H1 (cell line): ENCODE data around the gene SLC17A3. TPM values are rescaled to one million over a fixed set of nuclear protein-coding genes. Genes with fewer than 3 reads are reported as not detected.

Experiments
- CTCF ChIA-PET: fragments of 300-600 bp; sonication (Branson Sonifier 250); formaldehyde crosslinking; loops from one replicate; lab custom pipeline; 2021; ENCODE audit not compliant: partially characterized antibody; lab: Charles Lee
- POLR2A ChIA-PET: fragments of 300-600 bp; sonication (Branson Sonifier 250); formaldehyde crosslinking; loops from one replicate; lab custom pipeline; 2021; ENCODE audit warnings: inconsistent platforms; ENCODE audit not compliant: partially characterized antibody; lab: Charles Lee
- DNase-seq, 2 experiments: peaks; one replicate each; pipeline versions ENCODE4 v3.0.0 to v3.0.0-alpha.2; 2010 to 2022; ENCODE audit warnings: low spot score in 2 of 2, low read depth in 1 of 2, mixed read lengths in 1 of 2
- FAIRE-seq: peaks from 2 replicates; lab custom pipeline; 2011; peaks lifted over from hg19 to GRCh38; lab: Jason Lieb, UNC
- H2AFZ ChIP-seq: 2 replicates; pipeline ENCODE4 v1.8.1; 2012; ENCODE audit warnings: low read length, inconsistent platforms
- H2AK5ac ChIP-seq: 2 replicates; pipeline ENCODE4 v1.6.1; 2013; ENCODE audit warnings: low read depth, low read length
- H2BK120ac ChIP-seq: replicated peaks from 2 replicates; pipeline ENCODE3; 2013; ENCODE audit warnings: low read depth, low read length, inconsistent platforms
- H2BK12ac ChIP-seq: 2 replicates; pipeline ENCODE4 v1.6.1; 2013; ENCODE audit warnings: low read depth, low read length
- H2BK15ac ChIP-seq: 2 replicates; pipeline ENCODE4 v1.6.1; 2013; ENCODE audit warnings: low read length
- H2BK20ac ChIP-seq: 2 replicates; pipeline ENCODE4 v1.6.1; 2013; ENCODE audit warnings: low read length
- H2BK5ac ChIP-seq: 2 replicates; pipeline ENCODE4 v1.6.1; 2013; ENCODE audit warnings: low read depth, low read length
- H3K14ac ChIP-seq: 2 replicates; pipeline ENCODE4 v1.6.1; 2013; ENCODE audit warnings: inconsistent platforms; ENCODE audit not compliant: insufficient read length
- H3K18ac ChIP-seq: 2 replicates; pipeline ENCODE4 v1.6.1; 2013; ENCODE audit warnings: low read length; ENCODE audit errors: extremely low read depth
- H3K23ac ChIP-seq: 2 replicates; pipeline ENCODE4 v1.6.1; 2013; ENCODE audit warnings: inconsistent platforms; ENCODE audit not compliant: insufficient read length
- H3K23me2 ChIP-seq: 2 replicates; pipeline ENCODE4 v1.6.1; 2013; ENCODE audit warnings: low read depth, low read length
- H3K27ac ChIP-seq: 2 replicates; pipeline ENCODE4 v1.6.1; 2011; ENCODE audit warnings: low read depth, low read length, inconsistent platforms
- H3K27me3 ChIP-seq, 4 experiments: replicated peaks in 1 of 4; 1 replicate in 1 of 4; 2 replicates in 3 of 4; pipeline versions ENCODE4 v1.6.1 to v1.8.1; 2011 to 2013; ENCODE audit warnings: low read length in 3 of 4, mild to moderate bottlenecking in 3 of 4, inconsistent platforms in 2 of 4, mixed read lengths in 2 of 4, moderate library complexity in 1 of 4; ENCODE audit not compliant: control insufficient read depth in 3 of 4, insufficient read depth in 3 of 4; ENCODE audit errors: extremely low read depth in 1 of 4
- H3K36me3 ChIP-seq, 4 experiments: 2 replicates each; pipeline versions ENCODE4 v1.6.1 to v1.8.1; 2011 to 2013; ENCODE audit warnings: mild to moderate bottlenecking in 4 of 4, low read length in 3 of 4, moderate library complexity in 2 of 4, control low read depth in 1 of 4, inconsistent platforms in 1 of 4; ENCODE audit not compliant: insufficient read depth in 4 of 4, control insufficient read depth in 2 of 4
- H3K4ac ChIP-seq: replicated peaks from 2 replicates; pipeline ENCODE3; 2013; ENCODE audit warnings: low read length, low read depth, mixed read lengths, inconsistent platforms; ENCODE audit not compliant: insufficient read length
- H3K4me1 ChIP-seq, 4 experiments: replicated peaks in 1 of 4; 1 replicate in 1 of 4; 2 replicates in 3 of 4; pipeline versions ENCODE4 v1.6.1 to v1.8.1; 2011 to 2013; ENCODE audit warnings: low read length in 3 of 4, inconsistent platforms in 2 of 4, mixed read lengths in 1 of 4; ENCODE audit not compliant: insufficient read depth in 4 of 4, control insufficient read depth in 3 of 4
- H3K4me2 ChIP-seq, 2 experiments: 2 replicates each; pipeline versions ENCODE4 v1.6.1 to v1.8.1; 2011 to 2013; ENCODE audit warnings: low read depth in 2 of 2, low read length in 2 of 2, control low read depth in 1 of 2, inconsistent platforms in 1 of 2, mild to moderate bottlenecking in 1 of 2; ENCODE audit not compliant: insufficient read depth in 1 of 2
- H3K4me3 ChIP-seq, 4 experiments: fragments of 200-600, 300-600 bp in 1 of 4; sonication (generic), shearing (Covaris generic), sonication (Bioruptor Twin) in 1 of 4; 2 replicates each; pipeline versions ENCODE4 v1.5.1 to v1.8.1; 2011 to 2016; ENCODE audit warnings: low read length in 4 of 4, low read depth in 3 of 4, control low read depth in 2 of 4, inconsistent platforms in 2 of 4, mild to moderate bottlenecking in 2 of 4, mixed read lengths in 1 of 4, moderate library complexity in 1 of 4; ENCODE audit not compliant: insufficient read depth in 2 of 4; ENCODE audit errors: extremely low read depth in 1 of 4
- H3K56ac ChIP-seq: replicated peaks from 2 replicates; pipeline ENCODE3; 2013; ENCODE audit warnings: low read depth, mild to moderate bottlenecking, mixed read lengths, low read length, inconsistent platforms; ENCODE audit not compliant: insufficient read length
- H3K79me1 ChIP-seq: 2 replicates; pipeline ENCODE4 v1.6.1; 2013; ENCODE audit warnings: low read depth, low read length, control low read depth
- H3K79me2 ChIP-seq, 2 experiments: 2 replicates each; pipeline versions ENCODE4 v1.6.1 to v1.8.1; 2012 to 2013; ENCODE audit warnings: low read length in 2 of 2, mild to moderate bottlenecking in 2 of 2, inconsistent platforms in 1 of 2; ENCODE audit not compliant: insufficient read depth in 2 of 2, control insufficient read depth in 1 of 2
- H3K9ac ChIP-seq, 4 experiments: replicated peaks in 1 of 4; 1 replicate in 1 of 4; 2 replicates in 3 of 4; pipeline versions ENCODE4 v1.6.1 to v1.8.1; 2011 to 2013; ENCODE audit warnings: low read depth in 3 of 4, low read length in 3 of 4, control low read depth in 2 of 4, mild to moderate bottlenecking in 2 of 4, moderate library complexity in 2 of 4, inconsistent platforms in 1 of 4; ENCODE audit errors: extremely low read depth in 1 of 4
- H3K9me3 ChIP-seq, 2 experiments: 2 replicates each; pipeline versions ENCODE4 v1.6.1 to v1.8.1; 2012 to 2013; ENCODE audit warnings: mild to moderate bottlenecking in 2 of 2, moderate library complexity in 2 of 2, control low read depth in 1 of 2, inconsistent platforms in 1 of 2, low read depth in 1 of 2, low read length in 1 of 2, mixed read lengths in 1 of 2; ENCODE audit not compliant: insufficient read depth in 2 of 2
- H4K20me1 ChIP-seq, 2 experiments: replicated peaks in 1 of 2; 2 replicates each; pipeline versions ENCODE3 to v1.8.1; 2011 to 2013; ENCODE audit warnings: inconsistent platforms in 2 of 2, low read length in 2 of 2, mild to moderate bottlenecking in 1 of 2; ENCODE audit not compliant: insufficient read depth in 2 of 2, control insufficient read depth in 1 of 2
- H4K5ac ChIP-seq: 2 replicates; pipeline ENCODE4 v1.6.1; 2013; ENCODE audit warnings: low read length, low read depth, mixed read lengths, inconsistent platforms; ENCODE audit not compliant: insufficient read length
- H4K8ac ChIP-seq: 2 replicates; pipeline ENCODE4 v1.8.0; 2013; ENCODE audit warnings: mild to moderate bottlenecking, moderate library complexity, low read length, inconsistent platforms; ENCODE audit not compliant: insufficient read depth; ENCODE audit errors: extremely low read depth
- H4K91ac ChIP-seq: replicated peaks from 2 replicates; pipeline ENCODE3; 2013; ENCODE audit warnings: low read length, mixed read lengths, inconsistent platforms; ENCODE audit not compliant: insufficient read length
- ASH2L ChIP-seq: fragments of 200-600, 300-600 bp; sonication (generic); IDR thresholded peaks from one replicate; pipeline ENCODE4 v1.7.1; 2017; ENCODE audit warnings: low read length
- CEBPB ChIP-seq: IDR thresholded peaks from 2 replicates; pipeline ENCODE4 v1.6.1; 2012; ENCODE audit warnings: low read depth, low read length
- CHD1 ChIP-seq: IDR thresholded peaks from 2 replicates; pipeline ENCODE4 v1.6.1; 2012; ENCODE audit warnings: low read depth, low read length, improper control_type of control experiment
- EZH2 ChIP-seq: fragments of 200-600 bp; sonication (generic); IDR thresholded peaks from 2 replicates; pipeline ENCODE4 v1.7.1; 2012; ENCODE audit warnings: low read depth, mild to moderate bottlenecking, moderate library complexity, low read length, inconsistent platforms; ENCODE audit not compliant: severe bottlenecking
- GTF2F1 ChIP-seq: IDR thresholded peaks from 2 replicates; pipeline ENCODE4 v1.6.1; 2012; ENCODE audit warnings: low read depth, low read length, improper control_type of control experiment, borderline replicate concordance
- JUN ChIP-seq: IDR thresholded peaks from 2 replicates; pipeline ENCODE4 v1.6.1; 2011; ENCODE audit warnings: low read depth, mild to moderate bottlenecking, improper control_type of control experiment, low read length
- POLR2AphosphoS5 ChIP-seq: IDR thresholded peaks from 2 replicates; pipeline ENCODE4 v1.6.1; 2011; ENCODE audit warnings: low read depth, low read length
- SIX5 ChIP-seq: IDR thresholded peaks from 2 replicates; pipeline ENCODE4 v1.6.1; 2011; ENCODE audit warnings: mild to moderate bottlenecking, low read depth, low read length
- SP1 ChIP-seq: IDR thresholded peaks from 2 replicates; pipeline ENCODE4 v1.6.1; 2011; ENCODE audit warnings: low read depth, low read length
- SUZ12 ChIP-seq: fragments of 200-600 bp; sonication (generic); IDR thresholded peaks from 2 replicates; pipeline ENCODE4 v1.6.1; 2012; ENCODE audit warnings: mild to moderate bottlenecking, inconsistent platforms, low read length, moderate library complexity, mixed read lengths
- TAF7 ChIP-seq: optimal IDR thresholded peaks from 2 replicates; pipeline ENCODE3; 2011; ENCODE audit warnings: low read depth, mild to moderate bottlenecking, inconsistent platforms, low read length, moderate library complexity, borderline replicate concordance
- TBP ChIP-seq: IDR thresholded peaks from 2 replicates; pipeline ENCODE4 v1.6.1; 2011; ENCODE audit warnings: low read depth, low read length, improper control_type of control experiment
- TCF12 ChIP-seq: IDR thresholded peaks from 2 replicates; pipeline ENCODE4 v1.6.1; 2011; ENCODE audit warnings: low read depth, mild to moderate bottlenecking, low read length
- ZNF274 ChIP-seq: IDR thresholded peaks from 2 replicates; pipeline ENCODE4 v1.7.0; 2012; ENCODE audit warnings: low read length, borderline replicate concordance; ENCODE audit errors: extremely low read depth
- WGBS, 2 experiments: shearing (Covaris generic) in 1 of 2; methylation state at CpG; one replicate each; pipeline versions ENCODE4 v1.1.6 to v1.1.7; 2013 to 2015; ENCODE audit warnings: low lambda C conversion rate in 2 of 2, mixed read lengths in 2 of 2, inconsistent platforms in 1 of 2, low coverage in 1 of 2, missing lambda C conversion rate in 1 of 2; ENCODE audit not compliant: insufficient replicate concordance in 2 of 2, insufficient coverage in 1 of 2, insufficient read length in 1 of 2; ENCODE audit errors: extremely low coverage in 1 of 2, missing lambda C conversion rate in 1 of 2; 5-methylcytosine and 5-hydroxymethylcytosine counted together
- polyA plus RNA-seq, 7 experiments: library from polyadenylated mRNA; depleted of rRNA in 3 of 7; stranded (reverse) in 5 of 7; unstranded in 2 of 7; fragments of >200 nt in 5 of 7; fragments of 200-250 nt in 2 of 7; gene quantifications; 1 replicate in 5 of 7; 2 replicates in 1 of 7; 4 replicates in 1 of 7; pipeline versions ENCODE4 v1.2.1 to v1.2.3, GENCODE V29; 2011 to 2013; ENCODE audit warnings: missing spikeins in 2 of 7, mixed read lengths in 2 of 7
- total RNA-seq: library from RNA; stranded (reverse); fragmentation: NEBNext Ultra II Directional; extraction: Animal tissue kit (Norgen Biotek cat#: 25700); gene quantifications from 2 replicates; pipeline ENCODE4 v1.2.1, GENCODE V29; 2021
- TF ChIP-seq, protein P1 (sequence below): IDR thresholded peaks from 2 replicates; pipeline ENCODE4 v1.6.1; 2012; ENCODE audit warnings: low read length, inconsistent platforms

Gene SLC17A3
- total and polyA plus RNA-seq, 2 of the 8 experiments (the other 6 are each of a cell fraction or from before 2014, with no cell fraction given), result not detected

DNA sequence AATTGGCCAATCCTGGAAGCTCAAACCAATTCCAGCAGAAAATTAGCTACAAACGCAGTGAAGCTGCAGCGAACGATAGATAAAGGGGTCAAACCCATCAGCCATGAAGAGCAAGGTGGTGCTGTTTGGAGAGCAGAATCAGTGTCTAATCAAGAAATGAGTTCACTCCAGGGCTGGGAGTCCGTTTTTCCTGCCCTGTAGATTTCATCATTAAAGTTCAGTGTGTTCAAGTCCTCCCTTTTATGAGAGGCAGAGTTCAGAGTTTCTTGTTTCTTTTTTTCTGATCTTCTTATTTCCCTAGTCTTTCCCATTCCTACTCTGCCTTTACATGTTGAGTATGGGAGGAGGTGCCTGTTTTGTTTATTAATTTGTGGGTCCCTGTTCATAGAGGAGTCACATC is 72.6 kb downstream of the SLC17A3 start:
- Histone ChIP-seq H3K36me3 (no peaks in the 10 kb centered on the region), H3K56ac (no peak overlapping the region), H2BK15ac (no peak overlapping the region), H3K4ac (no peak overlapping the region), H2BK5ac (no peak overlapping the region), H3K9me3 (no peaks in the 10 kb centered on the region), H2BK12ac (no peak overlapping the region), H2BK20ac (no peak overlapping the region), H4K91ac (no peak overlapping the region), H4K20me1 (no peaks in the 10 kb centered on the region), H4K8ac (no peak overlapping the region), H3K79me2 (no peaks in the 10 kb centered on the region), H2BK120ac (no peak overlapping the region), H2AFZ (no peak overlapping the region), H3K18ac (no peak overlapping the region), H3K14ac (no peak overlapping the region), H3K27ac (no peak overlapping the region), H3K4me1 (no peaks in the 10 kb centered on the region), H3K27me3 (no peaks in the 10 kb centered on the region), H3K4me2 (no peak overlapping the region), H2AK5ac (no peak overlapping the region), H3K23ac (no peak overlapping the region), H3K23me2 (no peaks in the 10 kb centered on the region), H3K9ac (no peak overlapping the region), H4K5ac (no peak overlapping the region), H3K4me3 (no peak overlapping the region), H3K79me1 (no peaks in the 10 kb centered on the region)
- ChIA-PET CTCF (interaction anchor here (0.9 kb wide), 1 partner anchor 11 kb away, joined by 3 read pairs; no protein-coding TSS in a partner anchor), POLR2A (no interaction called here)
- no peak for DNase-seq
- FAIRE-seq, result no peak
- 92% methylated on average over 4 of the region's 4 CpGs; no CpG with 5 or more reads in 1 of the 2 experiments for WGBS, 2 experiments
- no peak for TF ChIP-seq CHD1
- TF ChIP-seq TBP, result no peak
- no peak for TF ChIP-seq ASH2L
- no peak for TF ChIP-seq EZH2
- TF ChIP-seq SUZ12, result no peak
- TF ChIP-seq GTF2F1, result no peak
- TF ChIP-seq, protein P1, sequence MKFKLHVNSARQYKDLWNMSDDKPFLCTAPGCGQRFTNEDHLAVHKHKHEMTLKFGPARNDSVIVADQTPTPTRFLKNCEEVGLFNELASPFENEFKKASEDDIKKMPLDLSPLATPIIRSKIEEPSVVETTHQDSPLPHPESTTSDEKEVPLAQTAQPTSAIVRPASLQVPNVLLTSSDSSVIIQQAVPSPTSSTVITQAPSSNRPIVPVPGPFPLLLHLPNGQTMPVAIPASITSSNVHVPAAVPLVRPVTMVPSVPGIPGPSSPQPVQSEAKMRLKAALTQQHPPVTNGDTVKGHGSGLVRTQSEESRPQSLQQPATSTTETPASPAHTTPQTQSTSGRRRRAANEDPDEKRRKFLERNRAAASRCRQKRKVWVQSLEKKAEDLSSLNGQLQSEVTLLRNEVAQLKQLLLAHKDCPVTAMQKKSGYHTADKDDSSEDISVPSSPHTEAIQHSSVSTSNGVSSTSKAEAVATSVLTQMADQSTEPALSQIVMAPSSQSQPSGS, result no peak
- no peak for TF ChIP-seq TCF12
- no peak for TF ChIP-seq POLR2AphosphoS5
- no peak for TF ChIP-seq JUN
- no peak for TF ChIP-seq ZNF274
- TF ChIP-seq CEBPB, result no peak
- TF ChIP-seq TAF7, result no peak
- TF ChIP-seq SIX5, result no peak
- no peak for TF ChIP-seq SP1
